Skin epidermis (tissue), 12 donors: ENCODE results near the gene BRMS1L.
A peak's percentile ranks its signal among the peaks of the same experiment; 100 is the strongest.
"Not testable (repeated sequence)": the region's sequence is repeated elsewhere in the genome, so short reads cannot be mapped to it uniquely, and the experiment has no call there.

ENCODE experiments used
- H3K27ac ChIP-seq, 21 experiments: fragments of 200-600 bp; sonication (generic) in 11 of 21; one replicate each; pipeline ENCODE4 v1.5.0; 2020; ENCODE audit warnings: mild to moderate bottlenecking in 3 of 21, inconsistent platforms in 2 of 21, moderate library complexity in 2 of 21
- H3K4me3 ChIP-seq, 7 experiments: fragments of 200-600 bp; sonication (generic) in 2 of 7; one replicate each; pipeline ENCODE4 v1.5.0; 2020; ENCODE audit warnings: inconsistent platforms in 2 of 7, mild to moderate bottlenecking in 2 of 7, moderate library complexity in 1 of 7

The BRMS1L gene

DNA sequence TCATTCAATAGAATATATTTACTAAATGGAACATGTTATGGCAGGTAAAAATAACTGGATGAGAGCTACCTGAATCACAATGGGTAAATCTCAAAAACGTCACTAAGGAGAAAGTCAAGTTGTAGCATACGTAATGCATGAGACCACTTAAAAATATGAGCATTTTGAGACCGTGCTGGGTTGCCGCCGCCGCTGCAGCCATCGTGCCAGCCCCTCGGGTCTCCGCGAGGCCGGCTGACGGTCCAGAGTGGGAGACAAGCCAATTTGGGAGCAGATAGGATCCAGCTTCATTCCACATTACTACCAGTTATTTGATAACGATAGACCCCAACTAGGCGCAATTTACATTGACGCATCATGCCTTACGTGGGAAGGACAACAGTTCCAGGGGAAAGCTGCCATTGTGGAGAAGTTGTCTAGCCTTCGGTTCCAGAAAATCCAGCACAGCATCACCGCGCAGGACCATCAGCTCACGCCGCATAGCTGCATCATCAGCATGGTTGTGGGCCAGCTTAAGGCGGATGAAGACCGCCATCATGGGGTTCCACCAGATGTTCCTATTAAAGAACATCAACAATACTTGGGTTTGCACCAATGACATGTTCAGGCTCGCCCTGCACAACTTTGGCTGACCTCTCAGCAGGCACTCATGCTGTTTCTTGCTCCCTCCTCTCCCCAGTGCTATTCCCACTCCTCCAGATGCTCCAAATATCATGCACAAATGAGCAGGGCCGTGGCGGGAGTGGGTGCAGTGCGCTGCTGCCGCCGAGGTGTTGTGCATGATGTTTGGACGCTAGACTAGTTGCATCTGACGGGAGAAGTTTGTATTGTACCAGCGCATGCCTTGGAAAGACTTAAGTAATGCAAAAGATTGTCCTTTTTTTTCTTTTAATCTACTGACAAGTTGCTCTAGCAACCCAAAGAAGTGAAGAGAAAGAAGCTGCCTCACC, 6.3 kb upstream of the BRMS1L start:
- H3K4me3 ChIP-seq: no peak overlapping the region
- H3K27ac ChIP-seq: no peak overlapping the region

DNA sequence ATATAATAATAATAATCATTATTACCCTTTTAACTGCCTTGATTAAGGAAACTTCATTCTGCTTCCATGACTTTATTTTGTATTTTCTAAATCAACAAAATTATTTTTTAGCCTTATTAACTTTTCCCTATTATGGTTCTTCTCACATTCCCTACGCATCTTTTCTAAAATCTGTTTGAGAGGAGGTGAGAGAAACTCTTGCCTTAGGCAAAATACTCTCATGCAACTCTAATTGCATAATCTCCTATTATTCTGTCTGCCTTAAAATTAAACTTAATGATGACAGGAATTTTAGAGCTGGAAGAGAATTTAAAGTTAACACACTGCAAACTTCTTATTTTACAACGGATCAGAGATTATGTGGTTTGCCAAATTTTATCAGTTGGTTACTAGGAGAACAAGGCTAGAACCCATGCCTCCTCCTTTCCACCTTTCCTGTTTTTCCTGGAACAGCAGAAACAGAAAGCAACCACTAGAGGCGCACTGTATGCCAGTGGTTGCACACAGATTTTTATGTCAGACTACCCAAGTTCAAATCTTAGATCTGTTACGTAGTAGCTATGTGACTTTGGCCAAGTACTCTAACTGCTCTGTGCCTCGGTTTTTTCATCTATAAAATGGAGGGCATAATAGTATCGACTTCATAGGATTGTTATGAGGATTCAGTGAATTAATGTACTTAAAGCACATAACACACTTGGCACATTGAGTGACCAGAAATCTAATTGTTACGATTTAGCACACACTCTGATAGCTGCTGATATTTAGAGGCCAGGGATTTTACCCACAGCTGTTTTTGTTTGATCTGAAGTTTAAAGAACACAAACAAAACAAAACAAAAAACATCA, 4.3 kb upstream of the BRMS1L start:
- Histone ChIP-seq H3K27ac (no peak overlapping the region), H3K4me3 (no peak overlapping the region)

DNA sequence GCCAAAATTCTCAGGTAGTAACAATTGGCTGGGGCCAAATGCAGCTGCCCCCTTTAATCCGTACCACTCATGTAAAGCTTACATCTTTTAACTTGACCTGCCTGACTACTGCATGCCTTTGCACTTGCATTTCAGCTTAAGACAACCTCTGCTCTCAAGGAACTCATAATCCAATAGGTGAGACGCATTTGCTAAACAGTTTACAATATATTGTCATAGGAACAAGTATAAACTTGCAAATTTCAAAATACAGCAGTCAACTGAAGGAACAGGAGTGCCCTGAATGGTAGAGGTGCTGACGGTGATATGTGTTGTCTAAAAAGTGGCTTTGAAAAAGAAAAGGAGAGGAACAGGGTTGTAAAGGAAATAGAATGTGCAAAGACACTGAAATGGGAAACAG, 3.6 kb upstream of the BRMS1L start:
- Histone ChIP-seq H3K4me3 (no peak overlapping the region), H3K27ac (no peak overlapping the region)

DNA sequence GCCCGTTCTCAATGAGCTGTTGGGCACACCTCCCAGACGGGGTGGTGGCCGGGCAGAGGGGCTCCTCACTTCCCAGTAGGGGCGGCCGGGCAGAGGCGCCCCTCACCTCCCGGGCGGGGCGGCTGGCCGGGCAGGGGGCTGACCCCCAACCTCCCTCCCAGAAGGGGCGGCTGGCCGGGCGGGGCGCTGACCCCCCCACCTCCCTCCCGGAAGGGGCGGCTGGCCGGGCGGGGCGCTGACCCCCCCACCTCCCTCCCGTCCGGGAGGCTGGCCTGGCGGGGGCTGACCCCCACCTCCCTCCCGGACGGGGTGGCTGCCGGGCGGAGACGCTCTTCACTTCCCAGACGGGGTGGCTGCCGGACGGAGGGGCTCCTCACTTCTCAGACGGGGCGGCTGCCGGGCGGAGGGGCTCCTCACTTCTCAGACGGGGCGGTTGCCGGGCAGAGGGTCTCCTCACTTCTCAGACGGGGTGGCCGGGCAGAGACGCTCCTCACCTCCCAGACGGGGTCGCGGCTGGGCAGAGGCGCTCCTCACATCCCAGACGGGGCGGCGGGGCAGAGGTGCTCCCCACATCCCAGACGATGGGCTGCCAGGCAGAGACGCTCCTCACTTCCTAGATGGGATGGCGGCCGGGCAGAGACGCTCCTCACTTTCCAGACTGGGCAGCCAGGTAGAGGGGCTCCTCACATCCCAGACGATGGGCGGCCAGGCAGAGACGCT, 1.5 kb upstream of the BRMS1L start:
- Histone ChIP-seq H3K27ac (peak overlapping the region in 1 of 21 experiments; percentile 38), H3K4me3 (peak overlapping the region in 5 of 7 experiments; percentile 74 to 86 (median 83))

DNA sequence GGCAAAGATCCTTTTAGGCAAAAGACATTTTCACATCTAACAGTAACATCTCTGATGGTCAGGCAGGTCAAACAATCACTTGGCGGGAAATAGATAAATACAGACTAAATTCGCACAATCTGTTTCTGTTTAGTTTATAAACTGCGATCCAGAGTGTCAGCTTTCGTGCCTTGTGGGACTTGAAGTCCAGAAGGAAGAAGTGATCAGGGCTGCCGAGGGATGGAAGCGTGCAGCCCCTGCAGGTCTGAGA, 245 bp upstream of the BRMS1L start:
- Histone ChIP-seq H3K4me3 (peak overlapping the region; percentile 73 to 95 (median 83)), H3K27ac (peak overlapping the region in 8 of 21 experiments; percentile 18 to 96 (median 85))

DNA sequence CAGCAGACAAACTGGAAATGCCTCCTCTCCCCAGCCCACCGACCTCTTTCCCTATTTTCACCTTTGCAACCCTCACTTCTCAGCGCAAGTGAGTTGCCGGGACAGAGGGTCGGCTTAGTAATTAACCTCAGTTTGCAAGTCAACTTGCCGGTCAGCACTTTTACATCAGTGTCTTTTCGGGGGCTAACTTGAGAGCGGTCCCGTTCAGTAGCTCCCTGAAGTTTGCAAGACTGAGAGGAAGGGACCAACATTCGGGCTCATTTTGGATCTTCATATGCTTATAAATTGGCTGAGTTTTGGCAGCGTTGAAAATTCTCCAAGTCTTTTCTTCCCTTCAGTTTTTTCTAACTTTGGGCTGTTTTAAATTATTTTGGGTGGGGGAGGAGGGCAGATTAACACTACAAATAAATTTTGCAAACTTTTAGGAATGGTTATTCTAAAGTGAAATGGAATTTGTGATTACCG, 846 bp downstream of the BRMS1L start:
- peak overlapping the region in 19 of 21 experiments; percentile 83 to 99 (median 95) for H3K27ac ChIP-seq

DNA sequence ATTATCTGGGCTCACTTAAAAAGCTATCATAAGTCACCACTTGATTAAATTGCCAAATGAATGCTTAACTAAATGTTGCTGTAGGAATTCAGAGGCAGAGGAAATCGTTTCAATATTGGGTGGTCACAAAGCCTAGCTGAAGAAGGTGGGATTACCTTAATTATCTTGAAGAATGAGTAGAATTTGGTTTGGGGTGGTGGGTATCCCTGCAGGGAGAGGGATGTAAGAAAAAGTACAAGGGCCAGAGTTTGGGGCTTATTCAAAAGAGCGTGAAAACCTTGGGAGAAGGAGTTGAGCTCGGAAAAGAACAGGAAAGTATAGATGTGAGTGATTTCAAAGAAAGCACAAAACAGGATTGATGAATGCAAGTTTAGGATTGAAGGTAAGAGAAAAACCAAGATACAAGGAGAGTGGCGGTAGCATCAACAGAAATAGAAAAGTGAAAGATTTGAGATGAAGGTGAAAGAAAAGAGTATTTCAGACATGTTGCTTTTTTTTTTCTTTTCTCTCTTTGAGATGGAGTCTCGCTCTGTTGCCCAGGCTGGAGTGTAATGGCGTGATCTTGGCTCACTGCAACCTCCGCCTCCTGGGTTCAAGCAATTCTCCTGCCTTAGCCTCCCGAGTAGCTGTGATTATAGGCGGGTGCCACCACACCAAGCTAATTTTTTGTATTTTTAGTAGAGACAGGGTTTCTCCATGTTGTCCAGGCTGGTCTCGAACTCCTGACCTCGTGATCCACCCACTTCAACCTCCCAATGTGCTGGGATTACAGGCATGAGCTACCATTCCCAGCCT, 1.7 kb downstream of the BRMS1L start:
- no peak overlapping the region for H3K4me3 ChIP-seq
- H3K27ac ChIP-seq: no peak overlapping the region

More for the DNA sequence above, 846 bp downstream of the BRMS1L start:
- peak overlapping the region; percentile 73 to 95 (median 83) for H3K4me3 ChIP-seq

DNA sequence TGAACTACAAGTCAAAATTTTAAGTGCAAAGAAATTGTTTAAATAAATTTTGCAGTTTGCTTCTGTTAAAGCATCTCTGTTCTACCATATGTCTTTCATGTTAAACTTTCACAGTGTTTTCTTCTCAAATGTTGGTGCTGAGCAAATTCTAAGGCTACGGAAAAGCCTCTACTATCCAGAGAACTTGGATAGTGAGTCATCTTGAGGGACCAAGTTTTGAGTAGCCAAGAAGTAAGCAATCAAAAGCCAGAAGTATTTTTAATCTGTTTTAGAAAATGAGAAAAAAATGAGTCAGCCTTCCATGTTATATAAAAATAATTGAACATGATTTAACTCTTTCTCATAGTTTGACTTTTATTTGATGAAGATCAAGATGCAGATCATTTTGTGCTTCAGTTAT, 3.3 kb downstream of the BRMS1L start:
- no peak overlapping the region for H3K4me3 ChIP-seq
- no peak overlapping the region for H3K27ac ChIP-seq

DNA sequence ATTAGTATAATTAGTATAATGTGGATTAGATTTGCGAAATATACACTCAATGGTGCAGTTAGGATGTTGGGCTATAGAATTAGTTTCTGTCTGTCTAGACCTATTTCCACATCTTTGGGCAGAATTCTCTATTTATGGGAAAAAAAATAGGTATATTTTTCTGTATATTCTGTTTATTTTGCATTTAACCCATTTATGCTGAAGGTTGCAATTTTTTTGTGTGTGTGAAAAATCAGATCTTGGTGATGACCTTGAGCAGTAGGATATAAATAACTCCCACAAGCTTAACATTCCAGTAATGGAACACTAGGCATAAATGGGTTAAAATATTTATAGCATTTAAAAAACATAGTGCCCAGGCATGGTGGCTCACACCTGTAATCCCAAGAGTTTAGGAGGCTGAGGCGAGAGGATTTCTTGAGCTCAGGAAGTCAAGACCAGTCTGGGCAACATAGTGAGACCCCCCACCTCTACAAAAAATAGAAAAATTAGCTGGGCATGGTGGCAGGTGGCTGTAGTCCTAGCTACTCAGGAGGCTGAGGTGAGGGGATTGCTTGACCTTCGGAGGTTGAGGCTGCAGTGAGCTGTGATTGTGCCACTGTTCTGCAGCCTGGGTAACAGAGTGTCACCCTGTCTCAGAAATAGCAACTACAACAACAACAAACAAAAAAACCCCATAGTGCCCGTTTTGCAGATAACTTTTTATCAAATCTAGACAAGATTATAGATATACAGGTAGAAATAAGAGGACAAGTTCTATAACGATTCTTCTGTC, 9.3 kb downstream of the BRMS1L start:
- H3K27ac ChIP-seq: no peak overlapping the region
- no peak overlapping the region for H3K4me3 ChIP-seq

DNA sequence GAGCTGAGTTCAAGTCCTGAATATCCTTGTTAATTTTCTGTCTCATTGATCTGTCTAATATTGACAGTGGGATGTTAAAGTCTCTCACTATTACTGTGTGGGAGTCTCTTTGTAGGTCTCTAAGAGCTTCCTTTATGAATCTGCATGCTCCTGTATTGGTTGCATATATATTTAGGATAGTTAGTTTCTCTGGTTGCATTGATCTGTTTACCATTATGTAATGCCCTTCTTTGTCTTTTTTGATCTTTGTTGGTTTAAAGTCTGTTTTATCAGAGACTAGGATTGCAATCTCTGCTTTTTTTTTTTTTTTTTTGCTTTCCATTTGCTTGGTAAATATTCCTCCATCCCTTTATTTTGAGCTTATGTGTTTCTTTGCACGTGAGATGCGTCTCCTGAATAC, 15.6 kb downstream of the BRMS1L start:
- H3K4me3 ChIP-seq, H3K27ac ChIP-seq: not testable (repeated sequence)

DNA sequence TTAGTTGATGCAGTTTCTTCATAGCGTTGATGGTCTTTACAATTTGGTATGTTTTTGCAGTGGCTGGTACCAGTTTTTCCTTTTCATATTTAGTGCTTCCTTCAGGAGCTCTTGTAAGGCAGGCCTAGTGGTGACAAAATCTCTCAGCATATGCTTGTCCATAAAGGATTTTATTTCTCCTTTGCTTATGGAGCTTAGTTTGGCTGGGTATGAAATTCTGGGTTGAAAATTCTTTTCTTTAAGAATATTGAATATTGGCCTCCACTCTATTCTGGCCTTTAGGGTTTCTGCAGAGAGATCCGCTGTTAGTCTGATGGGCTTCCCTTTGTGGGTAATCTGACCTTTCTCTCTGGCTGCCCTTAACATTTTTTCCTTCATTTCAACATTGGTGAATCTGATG, 16.1 kb downstream of the BRMS1L start:
- H3K27ac ChIP-seq, H3K4me3 ChIP-seq: not testable (repeated sequence)

DNA sequence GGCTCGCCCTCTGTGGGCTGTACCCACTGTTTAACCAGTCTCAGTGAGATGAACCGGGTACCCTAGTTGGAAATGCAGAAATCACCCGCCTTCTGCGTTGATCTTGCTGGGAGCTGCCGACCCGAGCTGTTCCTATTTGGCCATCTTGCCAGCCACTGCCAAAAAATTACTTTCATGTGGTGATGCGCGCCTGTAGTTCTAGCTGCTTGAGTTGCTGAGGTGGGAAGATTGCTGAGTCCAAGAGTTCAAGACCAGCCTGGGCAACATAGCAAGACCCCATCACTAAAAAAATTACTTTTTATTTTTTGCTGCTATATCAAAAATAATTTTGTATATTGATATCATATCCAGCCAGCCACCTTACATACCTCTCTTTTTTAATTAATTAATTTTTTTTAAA, 18.4 kb downstream of the BRMS1L start:
- H3K4me3 ChIP-seq: no peak overlapping the region
- no peak overlapping the region for H3K27ac ChIP-seq

DNA sequence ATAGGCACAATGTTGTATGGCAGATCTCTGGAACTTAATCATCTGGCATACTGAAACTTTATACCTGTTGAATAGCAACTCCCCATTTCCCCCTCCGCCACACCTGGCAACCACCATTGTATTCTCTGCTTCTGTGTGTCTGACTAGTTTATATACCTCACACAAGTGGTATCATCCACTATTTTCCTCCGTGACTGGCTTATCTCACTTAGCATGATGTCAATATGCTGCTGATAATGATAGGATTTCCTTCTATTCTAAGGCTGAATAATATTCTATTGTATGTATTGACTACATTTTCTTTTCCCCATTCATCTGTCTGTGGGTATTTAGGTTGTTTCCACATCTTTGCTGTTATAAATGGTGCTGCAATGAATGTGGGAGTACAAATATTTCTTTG, 21.5 kb downstream of the BRMS1L start:
- H3K27ac ChIP-seq: no peak overlapping the region
- H3K4me3 ChIP-seq: no peak overlapping the region

DNA sequence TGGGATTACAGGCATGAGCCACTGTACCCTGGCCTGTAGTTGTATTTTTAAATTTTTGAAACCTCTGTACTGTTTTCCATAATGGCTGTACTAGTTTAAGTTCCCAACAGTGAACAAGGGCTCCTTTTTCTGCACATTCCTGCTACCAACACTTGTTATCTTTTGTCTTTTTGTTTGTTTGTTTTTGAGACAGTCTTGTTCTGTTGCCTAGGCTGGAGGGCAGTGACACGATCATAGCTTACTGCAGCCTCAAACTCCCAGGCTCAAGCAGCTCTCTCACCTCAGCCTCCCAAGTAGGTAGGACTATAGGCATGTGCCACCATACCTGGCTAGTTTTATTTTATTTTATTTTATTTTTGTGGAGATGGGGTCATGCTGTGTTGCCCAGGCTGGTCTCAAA, 23.0 kb downstream of the BRMS1L start:
- no peak overlapping the region for H3K27ac ChIP-seq
- H3K4me3 ChIP-seq: no peak overlapping the region

DNA sequence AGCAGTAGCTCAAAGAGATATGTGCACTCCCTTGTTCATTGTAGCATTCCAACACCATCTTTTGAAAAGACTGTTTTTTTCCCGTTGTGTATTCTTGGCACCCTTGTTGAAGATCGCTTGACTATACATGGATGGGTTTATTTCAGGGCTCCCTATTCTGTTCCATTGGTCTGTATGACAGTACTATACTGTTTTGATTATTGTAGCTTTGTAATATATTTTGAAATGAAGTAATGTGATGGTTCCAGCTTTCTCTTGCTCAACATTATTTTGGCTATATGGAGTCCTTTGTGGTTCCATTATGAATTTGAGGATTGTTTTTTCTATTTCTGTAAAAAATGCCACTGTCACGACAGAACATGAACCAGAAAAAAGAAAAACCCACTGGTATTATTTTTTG, 25.7 kb downstream of the BRMS1L start:
- H3K4me3 ChIP-seq: no peak overlapping the region
- H3K27ac ChIP-seq: no peak overlapping the region

DNA sequence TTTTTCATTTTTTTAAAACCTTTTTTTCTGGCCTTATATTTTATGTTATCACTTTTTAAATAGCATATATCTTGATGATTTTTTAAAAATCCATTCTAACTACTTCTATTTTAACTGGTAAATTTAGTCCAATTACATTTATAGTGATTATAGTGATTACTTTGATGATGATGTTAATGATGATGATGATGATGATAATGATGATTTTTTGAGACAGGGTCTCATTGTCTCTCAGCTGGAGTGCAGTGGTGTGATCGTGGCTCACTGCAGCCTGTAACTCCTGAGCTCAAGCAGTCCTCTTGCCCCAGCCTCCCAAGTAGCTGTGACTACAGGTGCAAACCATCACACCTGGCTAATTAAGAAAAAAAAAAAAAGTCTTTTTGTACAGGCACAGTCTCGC, 27.1 kb downstream of the BRMS1L start:
- H3K27ac ChIP-seq: no peak overlapping the region
- no peak overlapping the region for H3K4me3 ChIP-seq

DNA sequence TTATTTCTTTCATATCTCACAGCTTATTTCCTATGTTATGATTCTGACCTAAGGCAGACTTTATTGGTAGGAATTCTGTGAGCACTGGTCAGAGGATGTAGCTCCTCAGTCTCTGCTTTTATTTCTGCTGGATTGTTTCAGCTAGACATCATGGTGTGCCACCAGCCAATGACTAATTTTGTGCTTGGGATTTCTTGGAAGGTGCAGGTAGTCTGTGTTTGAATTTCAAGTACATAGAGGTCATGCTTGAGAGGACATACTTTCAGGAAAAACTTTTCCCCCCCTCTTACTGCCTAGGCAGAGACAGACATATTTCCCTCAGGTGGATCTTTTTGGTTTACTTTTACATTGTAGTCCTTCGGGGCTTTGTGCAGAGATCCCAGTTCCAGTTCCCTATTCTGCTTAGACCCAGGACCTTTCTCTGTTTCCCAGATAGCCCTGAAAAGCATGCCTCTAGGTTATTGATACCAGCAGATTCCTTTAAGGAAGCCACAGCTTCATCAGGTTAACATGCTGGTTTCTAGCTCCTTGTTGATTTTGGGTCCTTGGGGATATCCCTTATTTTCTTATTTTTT, 28.6 kb downstream of the BRMS1L start:
- H3K27ac ChIP-seq: no peak overlapping the region
- H3K4me3 ChIP-seq: no peak overlapping the region

DNA sequence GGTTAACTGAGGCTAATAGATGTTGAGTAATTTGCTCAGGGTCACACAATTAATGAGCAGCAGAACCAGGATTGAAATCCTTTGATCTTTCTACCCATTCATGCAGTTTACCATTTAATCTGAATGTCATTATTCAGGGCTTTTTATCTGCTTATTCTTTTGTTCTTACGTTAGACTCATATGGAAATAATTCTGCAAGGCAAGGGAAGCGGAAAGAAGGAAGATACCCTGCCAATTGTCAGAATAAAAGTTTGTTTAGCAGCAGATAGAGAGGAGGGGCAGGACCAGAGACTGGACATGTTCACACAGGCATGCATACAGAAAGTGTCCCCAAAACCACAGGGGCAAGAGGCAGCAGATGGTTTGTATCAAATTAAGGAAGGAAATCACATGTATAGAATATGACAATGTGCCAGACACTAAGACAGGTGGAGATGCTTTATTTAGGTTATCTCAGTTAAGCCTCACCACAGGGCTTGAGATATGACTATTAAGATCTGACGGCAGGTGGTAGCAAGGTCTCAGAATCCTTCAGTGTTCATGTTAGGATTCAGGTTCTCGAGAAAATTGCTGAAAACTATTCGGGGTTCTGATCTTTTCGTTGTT, 29.8 kb downstream of the BRMS1L start:
- Histone ChIP-seq H3K4me3 (no peak overlapping the region), H3K27ac (no peak overlapping the region)
